GM12874 (cell line): Measurements from ENCODE around the gene NRXN3.

Experiments
- CTCF ChIP-seq: IDR thresholded peaks from 2 replicates; pipeline ENCODE4 v1.5.1; 2011; ENCODE audit warnings: low read depth, mild to moderate bottlenecking, control low read depth, low read length, moderate library complexity; ENCODE audit not compliant: insufficient read depth

Gene NRXN3

GRCh38 chr14:79334272-79334671 lies 1164.1 kb downstream of the NRXN3 start:
- TF ChIP-seq CTCF: no peak

- no peak for TF ChIP-seq CTCF
Observed at GRCh38 chr14:79337761-79338160, 1167.6 kb downstream of the NRXN3 start.

- TF ChIP-seq CTCF: no peak
Observed at GRCh38 chr14:79342942-79343341, 1172.8 kb downstream of the NRXN3 start.

GRCh38 chr14:79351011-79351410 lies 1180.8 kb downstream of the NRXN3 start:
- TF ChIP-seq CTCF: no peak

- TF ChIP-seq CTCF: no peak
Observed at GRCh38 chr14:79352076-79352630, 1182.0 kb downstream of the NRXN3 start.

- TF ChIP-seq CTCF: no peak
Observed at GRCh38 chr14:79354336-79354735, 1184.2 kb downstream of the NRXN3 start.

- no peak for TF ChIP-seq CTCF
Observed at GRCh38 chr14:79356040-79356439, 1185.9 kb downstream of the NRXN3 start.
